C1 segment of cervical spinal cord (tissue), 14 donors: ENCODE data around the gene SLC4A5.

ENCODE experiments used
- DNase-seq, 14 donors: peaks; one replicate each; lab custom pipeline; 2025; lab: John Stamatoyannopoulos, UW

SLC4A5 gene

GRCh38 chr2:74313497-74313896 is 29.7 kb downstream of the SLC4A5 start:
- no peak for DNase-seq

- DNase-seq: no peak
Measured at GRCh38 chr2:74312913-74313312, 30.3 kb downstream of the SLC4A5 start.

GRCh38 chr2:74307720-74308119 is 35.5 kb downstream of the SLC4A5 start:
- no peak for DNase-seq

- peak in 1 of 14 donors; percentile 35 for DNase-seq
Measured at GRCh38 chr2:74304332-74305148, 38.7 kb downstream of the SLC4A5 start.

- no peak for DNase-seq
Measured at GRCh38 chr2:74302865-74303264, 40.4 kb downstream of the SLC4A5 start.

GRCh38 chr2:74301262-74301661 is 42.0 kb downstream of the SLC4A5 start:
- no peak for DNase-seq

GRCh38 chr2:74300506-74300905 is 42.7 kb downstream of the SLC4A5 start:
- DNase-seq: no peak

GRCh38 chr2:74297950-74298349 is 45.3 kb downstream of the SLC4A5 start:
- DNase-seq: no peak

GRCh38 chr2:74297391-74297790 is 45.8 kb downstream of the SLC4A5 start:
- no peak for DNase-seq

- no peak for DNase-seq
Measured at GRCh38 chr2:74293191-74293991, 49.8 kb downstream of the SLC4A5 start.

- no peak for DNase-seq
Measured at GRCh38 chr2:74292751-74293150, 50.5 kb downstream of the SLC4A5 start.

GRCh38 chr2:74291886-74292621 is 51.2 kb downstream of the SLC4A5 start:
- peak in 1 of 14 donors; percentile 32 for DNase-seq

- no peak for DNase-seq
Measured at GRCh38 chr2:74291218-74291544, 52.0 kb downstream of the SLC4A5 start.

- no peak for DNase-seq
Measured at GRCh38 chr2:74290466-74291217, 52.6 kb downstream of the SLC4A5 start.

- DNase-seq: no peak
Measured at GRCh38 chr2:74290066-74290465, 53.1 kb downstream of the SLC4A5 start.

GRCh38 chr2:74286725-74287124 is 56.5 kb downstream of the SLC4A5 start:
- no peak for DNase-seq

GRCh38 chr2:74281141-74281975 is 61.9 kb downstream of the SLC4A5 start:
- DNase-seq: no peak

GRCh38 chr2:74278694-74279093 is 64.5 kb downstream of the SLC4A5 start:
- DNase-seq: peak in 1 of 14 donors; percentile 9

- no peak for DNase-seq
Measured at GRCh38 chr2:74278176-74278575, 65.0 kb downstream of the SLC4A5 start.

GRCh38 chr2:74275228-74275627 is 68.0 kb downstream of the SLC4A5 start:
- DNase-seq: no peak

- no peak for DNase-seq
Measured at GRCh38 chr2:74269667-74270066, 73.5 kb downstream of the SLC4A5 start.
